ENCODE results near the gene NTN1.

DNA sequence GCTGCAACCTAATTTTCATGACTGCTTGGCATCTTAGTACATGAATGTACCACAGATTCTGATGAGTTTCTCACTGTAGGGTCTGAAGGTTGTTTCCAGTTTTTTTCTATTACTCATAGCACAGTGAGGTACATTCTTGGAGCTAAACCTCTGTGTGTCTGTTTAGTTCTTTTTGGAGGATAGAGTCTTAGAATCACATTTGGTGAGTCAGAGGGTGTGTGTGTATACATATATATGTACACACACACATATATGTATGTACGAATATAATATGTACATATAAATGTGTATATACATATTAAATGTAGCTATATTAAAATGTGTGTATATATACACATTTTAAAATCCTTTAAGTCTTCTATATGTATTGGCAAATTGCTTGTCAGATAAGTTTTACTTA lies 72.9 kb downstream of the NTN1 start:
- TF ChIP-seq, protein P1, sequence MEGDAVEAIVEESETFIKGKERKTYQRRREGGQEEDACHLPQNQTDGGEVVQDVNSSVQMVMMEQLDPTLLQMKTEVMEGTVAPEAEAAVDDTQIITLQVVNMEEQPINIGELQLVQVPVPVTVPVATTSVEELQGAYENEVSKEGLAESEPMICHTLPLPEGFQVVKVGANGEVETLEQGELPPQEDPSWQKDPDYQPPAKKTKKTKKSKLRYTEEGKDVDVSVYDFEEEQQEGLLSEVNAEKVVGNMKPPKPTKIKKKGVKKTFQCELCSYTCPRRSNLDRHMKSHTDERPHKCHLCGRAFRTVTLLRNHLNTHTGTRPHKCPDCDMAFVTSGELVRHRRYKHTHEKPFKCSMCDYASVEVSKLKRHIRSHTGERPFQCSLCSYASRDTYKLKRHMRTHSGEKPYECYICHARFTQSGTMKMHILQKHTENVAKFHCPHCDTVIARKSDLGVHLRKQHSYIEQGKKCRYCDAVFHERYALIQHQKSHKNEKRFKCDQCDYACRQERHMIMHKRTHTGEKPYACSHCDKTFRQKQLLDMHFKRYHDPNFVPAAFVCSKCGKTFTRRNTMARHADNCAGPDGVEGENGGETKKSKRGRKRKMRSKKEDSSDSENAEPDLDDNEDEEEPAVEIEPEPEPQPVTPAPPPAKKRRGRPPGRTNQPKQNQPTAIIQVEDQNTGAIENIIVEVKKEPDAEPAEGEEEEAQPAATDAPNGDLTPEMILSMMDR (conservative IDR thresholded peaks at IDR 0.05): no peak
- TF ChIP-seq EZH2 (IDR thresholded peaks at IDR 0.05; ENCODE audit: low read depth): no peak

All from PC-9 (cell line).